ENCODE results near the gene FAM237B.
"Not testable (repeated sequence)": the region's sequence is repeated elsewhere in the genome, so short reads cannot be mapped to it uniquely, and the experiment has no call there.

The FAM237B gene

GRCh38 chr7:90320801-90321494, at the start of gene FAM237B:
FAM237B (minus strand) TSS chr7:90321304; CDS start chr7:90319748, 1,556 bp downstream.
- DNase-seq, result no peak

GRCh38 chr7:90351987-90352386, 30.9 kb upstream of the FAM237B start:
- no peak for DNase-seq

GRCh38 chr7:90350032-90350431, 28.9 kb upstream of the FAM237B start:
- not testable (repeated sequence) for DNase-seq

GRCh38 chr7:90349305-90349704, 28.2 kb upstream of the FAM237B start:
- no peak for DNase-seq

GRCh38 chr7:90347759-90348158, 26.7 kb upstream of the FAM237B start:
- DNase-seq, result no peak

- peak; percentile 95 for DNase-seq
These were observed 25.4 kb upstream of the FAM237B start, which contains the start of gene GTPBP10 for GRCh38 chr7:90346336-90347125. GTPBP10 (plus strand) TSS chr7:90346716; CDS start chr7:90346742, 26 bp downstream.

- peak; percentile 3 for DNase-seq
These were observed 24.7 kb upstream of the FAM237B start for GRCh38 chr7:90345595-90346335.

- DNase-seq, result no peak
These were observed 23.9 kb upstream of the FAM237B start for GRCh38 chr7:90345016-90345415.

GRCh38 chr7:90337106-90337505, 16.0 kb upstream of the FAM237B start:
- no peak for DNase-seq

GRCh38 chr7:90334926-90335325, 13.8 kb upstream of the FAM237B start:
- not testable (repeated sequence) for DNase-seq

- DNase-seq, result no peak
These were observed 13.2 kb upstream of the FAM237B start for GRCh38 chr7:90334193-90334843.

- DNase-seq, result no peak
These were observed 5.4 kb upstream of the FAM237B start for GRCh38 chr7:90326500-90326899.

- no peak for DNase-seq
These were observed 1.7 kb upstream of the FAM237B start for GRCh38 chr7:90322837-90323236.

GRCh38 chr7:90320418-90320800, 695 bp downstream of the FAM237B start:
- DNase-seq, result no peak

GRCh38 chr7:90320014-90320413, 1.1 kb downstream of the FAM237B start:
- DNase-seq, result no peak

- no peak for DNase-seq
These were observed 7.2 kb downstream of the FAM237B start for GRCh38 chr7:90313907-90314306.

GRCh38 chr7:90312745-90313144, 8.4 kb downstream of the FAM237B start:
- DNase-seq, result peak; percentile 4

GRCh38 chr7:90311175-90311574, 9.9 kb downstream of the FAM237B start:
- DNase-seq, result no peak

- no peak for DNase-seq
These were observed 11.2 kb downstream of the FAM237B start for GRCh38 chr7:90309872-90310271.

GRCh38 chr7:90303241-90303640, 17.9 kb downstream of the FAM237B start:
- DNase-seq, result no peak

GRCh38 chr7:90298145-90299038, 22.7 kb downstream of the FAM237B start:
- DNase-seq, result peak; percentile 7

All from CD4-positive, alpha-beta T cell treated with Interleukin-4 for 4 hours (primary cell).